PFSK-1 (cell line): ENCODE measurements around the gene ACTG1.

ENCODE experiments used
- FOXP2 ChIP-seq: optimal IDR thresholded peaks from 2 replicates; pipeline ENCODE3; 2011; ENCODE audit warnings: borderline replicate concordance, control low read depth, inconsistent platforms; ENCODE audit not compliant: insufficient read depth; ENCODE audit errors: extremely low read length, extremely low read depth
- POLR2AphosphoS5 ChIP-seq: IDR thresholded peaks from 2 replicates; pipeline ENCODE4 v1.6.1; 2012; ENCODE audit warnings: low read depth, mild to moderate bottlenecking, control low read depth, low read length, moderate library complexity
- REST ChIP-seq, 2 experiments: IDR thresholded peaks; 2 replicates each; pipeline versions ENCODE4 v1.6.1 to v1.8.0; 2011 to 2012; ENCODE audit warnings: low read depth in 2 of 2, low read length in 2 of 2, control low read depth in 1 of 2, inconsistent platforms in 1 of 2, mild to moderate bottlenecking in 1 of 2, moderate library complexity in 1 of 2; ENCODE audit not compliant: insufficient read depth in 1 of 2
- SIN3A ChIP-seq: IDR thresholded peaks from 2 replicates; pipeline ENCODE4 v1.6.1; 2012; ENCODE audit warnings: mild to moderate bottlenecking, low read length, moderate library complexity, borderline replicate concordance; ENCODE audit not compliant: insufficient read depth
- TAF1 ChIP-seq: IDR thresholded peaks from 2 replicates; pipeline ENCODE4 v1.6.1; 2012; ENCODE audit warnings: low read length, control low read depth, borderline replicate concordance; ENCODE audit not compliant: insufficient read depth

ACTG1 gene

GRCh38 chr17:81461607-81462500 is 50.7 kb downstream of the ACTG1 start:
- TF ChIP-seq REST (IDR thresholded peaks at IDR 0.05; ENCODE audit: insufficient read depth in 1 of 2, low read depth in 2 of 2, low read length in 2 of 2): no peak
- no peak for TF ChIP-seq POLR2AphosphoS5
- no peak for TF ChIP-seq SIN3A
- TF ChIP-seq TAF1: no peak
- no peak for TF ChIP-seq FOXP2

- TF ChIP-seq FOXP2 (no peak), REST (IDR thresholded peaks at IDR 0.05; ENCODE audit: insufficient read depth in 1 of 2, low read depth in 2 of 2, low read length in 2 of 2) (no peak), SIN3A (no peak), TAF1 (no peak), POLR2AphosphoS5 (no peak)
Observed at GRCh38 chr17:81460856-81461460, 51.6 kb downstream of the ACTG1 start.
